K562 treated with DMSO at 1 percent for 48 hours (cell line): ENCODE data around the gene XPNPEP1. TPM values are rescaled to one million over a fixed set of nuclear protein-coding genes. Genes with fewer than 3 reads are reported as not detected.

Source experiments
- total RNA-seq: library from RNA; unstranded; fragments of 300-600 nt; gene quantifications from 2 replicates; pipeline ENCODE4 v1.2.3, GENCODE V29; 2022; ENCODE audit warnings: low replicate concordance; ENCODE audit errors: extremely low read depth

Gene XPNPEP1
- not detected in 2 replicates for total RNA-seq

GRCh38 chr10:109922976-109923921 is at the start of gene XPNPEP1:
Gene XPNPEP1 (minus strand): TSS chr10:109923511. CDS start chr10:109923433, 78 bp downstream.

Other genes starting within 250 kb of the XPNPEP1 start
- not detected in 2 replicates for gene ADD3, start 84.5 kb upstream of the XPNPEP1 start, total RNA-seq